ENCODE data around the gene PTPRM.
A peak's percentile ranks its signal among the peaks of the same experiment; 100 is the strongest.

PTPRM gene

GRCh38 chr18:7896805-7897518 lies 329.8 kb downstream of the PTPRM start:
- DNase-seq (ENCODE audit: low read depth in 2 of 2) = no peak

DNA sequence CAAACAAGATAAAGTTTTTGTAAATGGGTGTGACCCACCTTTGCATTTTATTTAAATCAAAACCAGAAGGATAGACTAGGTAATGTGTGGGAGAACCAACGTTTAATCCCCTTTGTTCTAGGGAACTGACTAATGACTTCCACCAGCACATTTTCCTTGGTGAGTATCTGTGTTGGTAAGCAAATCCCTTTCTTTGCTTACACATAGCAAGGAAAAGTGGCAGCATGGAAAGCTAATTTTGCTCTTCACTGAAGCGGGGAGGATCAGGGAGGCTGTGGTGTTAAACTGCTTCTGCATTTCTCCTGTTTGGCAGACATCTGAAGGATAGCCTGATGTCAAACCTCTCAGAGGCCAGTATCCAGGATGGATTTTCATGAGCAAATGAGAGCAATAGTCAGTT lies 331.1 kb downstream of the PTPRM start:
- DNase-seq (ENCODE audit: low read depth in 2 of 2) = no peak

DNA sequence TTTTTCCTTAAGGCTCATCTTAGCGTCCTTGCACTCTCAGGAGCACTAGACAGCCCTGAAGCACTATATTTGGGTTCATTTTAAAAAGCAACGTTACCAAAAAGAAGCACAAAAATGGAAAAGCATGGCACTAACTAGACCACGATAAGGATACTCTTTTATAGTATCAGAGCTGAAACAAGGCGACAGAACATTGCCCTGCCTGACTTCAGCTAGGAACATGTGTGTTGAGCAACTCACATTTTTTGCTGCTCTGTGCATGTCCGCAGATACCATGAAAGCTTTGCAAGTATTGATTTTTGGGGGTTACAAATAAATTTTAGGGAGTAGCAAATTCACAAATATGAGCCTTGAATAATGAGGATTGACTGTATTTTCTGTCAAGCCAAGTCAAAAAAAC lies 332.0 kb downstream of the PTPRM start:
- no peak for DNase-seq (ENCODE audit: low read depth in 2 of 2)

GRCh38 chr18:7900091-7900490 lies 333.0 kb downstream of the PTPRM start:
- no peak for DNase-seq (ENCODE audit: low read depth in 2 of 2)

GRCh38 chr18:7901657-7902056 lies 334.5 kb downstream of the PTPRM start:
- DNase-seq (ENCODE audit: low read depth in 2 of 2) = no peak

DNA sequence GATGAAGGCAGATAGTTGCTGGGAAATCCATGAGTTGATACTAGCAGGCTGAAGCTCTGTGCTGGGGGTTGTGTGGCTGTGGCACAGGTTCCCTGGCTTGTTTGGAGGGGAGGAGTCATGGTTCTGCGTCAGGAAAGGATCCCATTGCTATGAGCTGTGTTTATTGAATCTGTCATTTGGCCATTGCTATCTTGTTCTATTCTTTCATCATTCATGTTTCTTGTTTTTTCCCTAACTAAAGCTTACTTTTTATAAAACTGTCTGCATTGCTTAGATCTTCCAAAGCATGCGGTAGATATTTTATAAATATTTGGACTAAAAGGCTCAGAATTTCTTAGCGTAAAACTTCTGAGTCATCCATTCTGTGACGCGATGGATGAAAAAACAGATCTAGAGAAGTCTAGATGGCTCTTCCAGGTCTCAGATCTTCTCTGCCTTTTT lies 335.3 kb downstream of the PTPRM start:
- DNase-seq (ENCODE audit: low read depth in 2 of 2) = no peak

DNA sequence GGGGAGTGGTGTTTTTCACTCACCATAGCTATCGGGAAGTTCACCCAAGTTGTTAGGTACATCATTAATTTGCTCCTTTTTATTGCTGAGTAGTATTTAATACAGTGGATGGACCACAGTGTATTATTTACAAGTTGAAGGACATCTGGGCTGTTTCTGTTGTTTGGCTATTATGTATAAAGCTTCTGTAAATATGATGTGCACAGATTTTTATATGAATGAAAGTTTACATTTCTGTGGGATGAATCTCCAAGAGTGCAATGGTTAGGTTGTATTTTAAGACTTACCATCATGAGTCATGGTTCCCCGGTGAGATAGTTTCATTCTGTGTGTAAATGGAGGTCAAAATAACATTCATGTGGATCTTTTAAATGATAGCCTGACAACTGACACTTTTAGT lies 337.4 kb downstream of the PTPRM start:
- DNase-seq (ENCODE audit: low read depth in 2 of 2) = peak; percentile 61 to 62

- no peak for DNase-seq (ENCODE audit: low read depth in 2 of 2)
Observed at GRCh38 chr18:7908681-7909299, 341.7 kb downstream of the PTPRM start.

DNA sequence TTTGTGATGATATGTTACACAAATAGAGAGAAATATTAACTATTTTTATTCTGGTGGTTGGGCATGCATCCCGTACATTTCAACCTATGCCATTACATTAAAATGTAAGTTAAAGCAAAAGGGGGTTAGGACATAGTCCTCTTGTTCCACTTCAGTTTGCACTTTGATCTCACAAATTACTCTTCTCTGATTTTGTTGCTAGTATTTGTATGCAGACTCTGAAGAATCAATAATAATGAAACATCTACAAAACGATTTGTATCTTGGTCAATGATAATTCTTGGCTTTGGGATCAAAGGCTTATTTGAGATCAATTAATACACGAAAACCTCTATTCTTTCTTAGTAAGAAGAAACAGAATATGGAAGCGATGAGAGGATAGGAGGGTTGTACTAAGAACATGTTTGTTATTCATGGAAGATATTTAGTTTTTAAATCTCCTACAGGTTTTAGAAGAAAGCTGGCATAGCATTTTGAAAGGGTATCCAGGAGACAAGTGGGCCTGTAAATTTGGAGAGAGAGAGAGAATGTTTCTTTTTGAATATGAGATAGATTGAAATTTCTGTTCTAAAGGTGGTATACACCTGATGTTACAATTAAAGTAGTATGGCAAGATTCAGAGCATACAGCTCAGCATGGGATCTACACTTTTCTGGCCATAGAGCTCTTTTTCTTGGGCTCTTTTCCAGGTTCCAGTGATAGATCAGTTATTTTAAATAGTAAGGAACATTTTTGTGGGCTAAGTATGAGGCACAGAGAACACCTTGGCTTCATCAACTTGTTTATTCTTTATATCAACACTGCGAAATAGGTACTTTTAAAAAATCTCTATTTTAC lies 347.9 kb downstream of the PTPRM start:
- no peak for DNase-seq (ENCODE audit: low read depth in 2 of 2)

DNA sequence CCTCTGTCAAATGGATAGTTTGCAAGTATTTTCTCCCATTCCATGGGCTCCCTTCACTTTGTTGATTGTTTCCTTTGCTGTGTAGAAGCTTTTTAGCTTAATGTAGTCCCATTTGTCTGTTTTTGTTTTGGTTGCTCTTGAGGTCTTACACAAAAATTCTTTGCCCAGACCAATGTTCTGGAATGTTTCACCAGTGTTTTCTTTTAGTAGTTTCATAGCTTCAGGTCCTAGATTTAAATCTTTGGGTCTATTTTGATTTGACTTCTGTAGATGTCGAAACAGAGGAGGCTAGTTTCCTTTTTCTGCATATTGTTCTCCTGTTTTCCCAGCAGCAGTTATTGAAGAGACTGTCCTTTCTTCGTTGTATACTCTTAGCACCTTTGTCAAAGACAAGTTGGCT lies 351.6 kb downstream of the PTPRM start:
- no peak for DNase-seq (ENCODE audit: low read depth in 2 of 2)

DNA sequence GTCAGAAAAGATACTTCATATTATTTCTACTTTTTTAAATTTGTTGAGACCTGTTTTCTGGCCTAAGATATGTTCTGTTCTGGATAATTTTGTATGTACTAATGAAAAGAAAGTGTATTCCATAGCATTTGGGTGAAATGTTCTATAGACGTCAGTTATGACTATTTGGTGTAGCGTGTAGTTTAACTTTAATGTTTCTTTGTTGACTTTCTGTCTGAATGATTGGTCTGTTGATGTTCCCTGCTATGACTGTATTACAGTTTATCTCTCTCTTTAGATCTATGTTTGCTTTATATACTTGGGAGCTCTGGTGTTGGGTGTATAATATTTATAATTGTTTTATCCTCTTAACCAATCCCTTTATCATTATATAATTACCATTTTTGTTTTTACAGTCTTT lies 352.4 kb downstream of the PTPRM start:
- no peak for DNase-seq (ENCODE audit: low read depth in 2 of 2)

GRCh38 chr18:7921938-7922587 lies 354.9 kb downstream of the PTPRM start:
- peak in 1 of 2 experiments; percentile 35 for DNase-seq (ENCODE audit: low read depth in 2 of 2)

GRCh38 chr18:7923105-7923504 lies 356.0 kb downstream of the PTPRM start:
- no peak for DNase-seq (ENCODE audit: low read depth in 2 of 2)

DNA sequence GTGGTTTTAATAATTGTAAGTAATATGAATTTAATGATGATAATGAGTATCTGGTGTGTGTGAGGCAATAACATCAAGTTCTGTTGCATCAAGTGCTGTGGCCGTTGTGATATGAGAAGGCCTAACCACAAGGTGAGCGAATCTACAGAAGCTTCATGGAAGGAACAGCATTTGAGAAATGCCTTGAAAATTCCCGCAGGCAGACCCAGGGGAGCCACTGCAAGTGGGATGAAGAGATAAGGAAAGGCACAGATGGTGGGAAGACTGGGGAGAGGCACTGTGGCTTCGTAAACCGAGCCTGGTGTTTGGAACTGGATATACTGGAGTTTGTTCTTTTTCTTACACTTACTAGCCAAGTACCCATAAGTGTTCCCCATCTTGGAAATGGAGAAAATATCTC lies 357.5 kb downstream of the PTPRM start:
- no peak for DNase-seq (ENCODE audit: low read depth in 2 of 2)

GRCh38 chr18:7926526-7926925 lies 359.4 kb downstream of the PTPRM start:
- no peak for DNase-seq (ENCODE audit: low read depth in 2 of 2)

GRCh38 chr18:7927119-7927518 lies 360.0 kb downstream of the PTPRM start:
- no peak for DNase-seq (ENCODE audit: low read depth in 2 of 2)

GRCh38 chr18:7931763-7932162 lies 364.6 kb downstream of the PTPRM start:
- no peak for DNase-seq (ENCODE audit: low read depth in 2 of 2)

- DNase-seq (ENCODE audit: low read depth in 2 of 2) = no peak
Observed at GRCh38 chr18:7937268-7937667, 370.2 kb downstream of the PTPRM start.

DNA sequence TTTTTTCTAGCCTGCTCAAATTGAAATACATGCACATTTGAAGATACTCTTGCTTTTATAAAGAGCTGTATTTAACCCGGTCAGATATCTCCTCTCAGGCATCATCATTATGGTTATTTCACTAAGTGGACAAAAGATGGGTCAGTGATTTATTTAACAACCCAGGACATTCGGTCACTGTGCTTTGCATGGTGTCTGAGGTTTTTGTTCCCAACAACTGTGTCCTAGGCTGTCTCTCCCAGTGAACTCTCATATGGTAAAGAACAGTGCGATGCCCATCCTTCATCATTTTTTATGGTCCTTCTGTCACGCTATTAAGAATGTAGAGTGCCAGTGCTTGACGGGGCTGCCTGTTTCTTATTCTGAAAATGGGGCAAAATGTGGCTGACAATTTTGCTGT lies 372.4 kb downstream of the PTPRM start:
- no peak for DNase-seq (ENCODE audit: low read depth in 2 of 2)

DNA sequence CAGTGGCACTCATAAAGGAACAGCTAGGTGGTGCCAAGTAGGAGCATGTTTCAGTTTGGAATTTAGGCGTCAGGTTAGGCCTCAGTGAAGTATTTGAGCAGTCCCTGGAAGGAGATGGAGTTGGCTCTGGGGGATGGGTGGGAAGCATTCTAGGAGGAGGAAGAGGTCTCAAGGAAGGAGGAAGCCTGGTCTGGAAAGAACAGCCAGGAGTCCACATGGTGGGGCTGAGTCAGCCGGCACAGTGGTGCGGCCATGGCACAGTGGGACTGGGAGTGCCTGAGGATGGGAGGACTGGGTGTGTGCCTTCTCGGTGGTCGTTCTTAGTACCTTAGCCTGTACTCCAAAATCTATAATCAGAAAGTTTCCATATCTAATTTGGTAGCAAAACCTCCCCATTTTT lies 373.3 kb downstream of the PTPRM start:
- DNase-seq (ENCODE audit: low read depth in 2 of 2) = no peak

- no peak for DNase-seq (ENCODE audit: low read depth in 2 of 2)
Observed at GRCh38 chr18:7940971-7941370, 373.9 kb downstream of the PTPRM start.

DNA sequence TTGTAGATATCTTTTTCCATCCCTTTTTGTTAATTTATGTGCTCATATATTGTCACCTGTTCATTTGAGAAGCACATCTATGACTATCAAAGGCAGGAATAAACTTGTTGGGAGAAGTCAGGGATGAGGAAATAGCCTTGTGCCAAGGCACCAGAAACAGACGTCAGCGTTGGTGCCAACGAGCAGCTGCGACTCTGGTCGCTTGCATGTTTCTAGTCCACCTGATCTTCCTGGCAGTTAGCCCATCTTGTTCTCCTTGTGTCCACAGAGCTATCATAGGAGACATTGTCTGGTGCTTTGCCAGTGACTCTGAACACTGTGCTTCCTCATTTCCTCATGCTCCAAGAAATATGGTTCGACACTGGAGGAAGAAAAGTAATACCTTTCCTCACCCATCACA lies 374.4 kb downstream of the PTPRM start:
- no peak for DNase-seq (ENCODE audit: low read depth in 2 of 2)
